HG03095 (cell line): ENCODE results near the gene CORO7.

Source experiments
- ATAC-seq: cut with Tn5 transposase; IDR thresholded peaks from one replicate; pipeline ENCODE4 v1.9.1; 2021; ENCODE audit warnings: moderate library complexity; ENCODE audit not compliant: unreplicated experiment

Gene CORO7

GRCh38 chr16:4373356-4373908 lies 43.0 kb downstream of the CORO7 start:
- ATAC-seq = no peak

- no peak for ATAC-seq
Observed at GRCh38 chr16:4372578-4373355, 43.6 kb downstream of the CORO7 start.

- peak; percentile 45 for ATAC-seq
Observed at GRCh38 chr16:4372001-4372577, 44.3 kb downstream of the CORO7 start.

- ATAC-seq = peak; percentile 68
Observed at GRCh38 chr16:4371357-4372000, 44.9 kb downstream of the CORO7 start, which contains the start of gene VASN. Gene VASN (plus strand): TSS chr16:4371848. CDS start chr16:4380878, 9,030 bp downstream.

DNA sequence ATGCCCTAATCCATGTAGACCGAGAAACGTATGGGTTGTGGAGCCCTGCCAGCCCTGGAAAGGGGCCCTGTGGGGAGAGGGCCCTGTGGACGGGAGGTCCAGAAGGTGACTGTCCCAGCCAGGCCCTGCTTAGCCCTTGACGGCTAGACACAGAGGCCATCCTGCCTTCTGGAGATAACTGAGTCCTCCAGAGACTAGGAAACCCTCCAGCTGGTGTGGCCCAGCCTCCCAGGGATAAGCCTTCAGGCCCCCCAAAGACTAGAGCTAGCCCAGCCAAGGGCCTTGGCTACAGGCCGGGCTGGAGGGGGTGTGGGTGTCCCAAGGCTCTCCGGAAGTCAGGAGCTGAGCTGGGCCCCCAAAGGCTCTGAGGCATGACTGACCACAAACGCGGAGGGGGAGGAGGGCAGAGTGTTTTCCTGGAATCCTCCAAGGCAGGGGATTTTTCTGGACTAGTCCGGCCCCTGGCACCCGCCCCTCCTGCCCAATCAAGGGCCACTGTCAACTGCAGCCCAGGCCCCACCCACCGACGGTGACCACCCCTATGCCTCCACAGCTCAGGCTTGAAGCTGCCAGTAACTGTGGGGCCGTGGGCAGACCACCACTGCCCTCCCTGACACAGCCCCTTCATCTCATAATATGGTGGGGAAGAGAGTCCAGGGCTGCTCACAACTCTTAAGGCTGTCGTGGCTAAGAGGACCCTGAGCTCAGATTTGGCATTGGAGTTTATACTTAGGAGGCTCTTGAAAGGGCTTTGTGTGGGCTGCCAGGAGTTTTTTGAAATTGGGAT lies 45.6 kb downstream of the CORO7 start:
- ATAC-seq = no peak

GRCh38 chr16:4370151-4370550 lies 46.2 kb downstream of the CORO7 start:
- no peak for ATAC-seq

- no peak for ATAC-seq
Observed at GRCh38 chr16:4369007-4369733, 47.2 kb downstream of the CORO7 start.

GRCh38 chr16:4367393-4367856 lies 49.0 kb downstream of the CORO7 start:
- ATAC-seq = no peak

GRCh38 chr16:4366016-4366415 lies 50.4 kb downstream of the CORO7 start:
- no peak for ATAC-seq

DNA sequence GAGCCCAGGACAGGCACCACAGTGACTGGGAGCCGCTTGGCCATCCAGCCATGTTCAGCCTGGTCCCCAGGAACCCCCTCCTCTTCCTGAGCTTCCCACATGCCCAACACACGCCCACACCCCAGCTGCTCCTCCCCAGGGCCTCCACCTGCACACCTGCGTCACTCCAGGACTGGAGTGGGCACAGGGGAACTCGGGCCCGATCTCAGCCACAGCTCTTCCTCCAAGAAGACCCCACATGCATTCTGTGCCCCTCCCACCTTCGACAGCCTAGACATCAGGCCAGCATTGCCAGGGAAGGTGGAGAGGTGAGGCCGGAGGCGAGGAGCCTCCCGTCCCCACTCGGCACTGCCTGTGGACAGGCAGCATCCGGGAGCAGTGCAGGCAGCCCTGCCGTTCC lies 50.8 kb downstream of the CORO7 start:
- no peak for ATAC-seq

GRCh38 chr16:4365014-4365406 lies 51.4 kb downstream of the CORO7 start:
- peak; percentile 61 for ATAC-seq

GRCh38 chr16:4364196-4365013 lies 52.0 kb downstream of the CORO7 start:
- no peak for ATAC-seq

- ATAC-seq = no peak
Observed at GRCh38 chr16:4362476-4363135, 53.8 kb downstream of the CORO7 start.

- no peak for ATAC-seq
Observed at GRCh38 chr16:4361944-4362311, 54.5 kb downstream of the CORO7 start.

DNA sequence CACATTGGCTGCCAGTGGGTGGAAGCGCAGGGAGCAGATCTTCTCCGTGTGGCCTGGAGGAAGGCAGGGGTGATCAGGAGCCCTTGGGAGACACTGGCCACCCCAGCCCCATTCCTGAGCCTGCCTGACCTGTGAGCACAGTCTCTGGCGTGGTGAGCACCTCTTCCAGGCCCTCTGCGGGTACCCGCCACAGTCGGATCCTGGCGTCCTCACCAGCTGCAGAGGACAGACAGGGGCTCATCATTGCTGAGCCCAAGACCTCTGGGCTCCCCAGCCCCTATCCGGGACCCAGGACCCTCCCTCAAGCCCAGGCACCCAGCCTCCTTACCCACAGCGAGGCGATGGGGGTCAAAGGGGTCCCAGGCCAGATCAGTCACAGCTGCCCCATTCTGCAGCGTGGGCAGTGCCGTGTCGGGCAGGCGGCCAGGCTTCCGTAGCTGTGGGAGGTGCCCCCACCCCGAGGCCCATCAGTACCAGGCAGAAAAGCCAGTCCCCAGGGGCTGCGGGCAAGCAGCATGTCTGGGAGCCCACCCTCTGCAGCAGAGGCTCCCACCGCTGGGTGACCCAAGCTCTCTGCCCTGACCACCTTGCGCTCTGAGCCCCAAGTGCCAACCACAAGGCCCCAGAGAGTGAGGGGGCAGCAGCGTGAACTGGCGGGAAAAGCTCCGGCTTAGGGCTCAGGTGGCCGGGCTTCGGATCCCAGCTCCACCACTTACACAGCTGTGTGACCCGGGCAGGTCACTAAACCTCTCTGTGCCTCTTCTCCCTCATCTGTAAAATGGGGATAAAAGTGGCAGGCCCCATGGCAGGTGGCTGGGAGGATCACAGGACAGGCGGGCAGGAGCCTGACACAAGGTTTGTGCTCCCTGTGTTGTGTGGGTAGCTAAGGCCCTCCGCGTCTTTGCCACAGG lies 55.1 kb downstream of the CORO7 start:
- ATAC-seq = no peak

DNA sequence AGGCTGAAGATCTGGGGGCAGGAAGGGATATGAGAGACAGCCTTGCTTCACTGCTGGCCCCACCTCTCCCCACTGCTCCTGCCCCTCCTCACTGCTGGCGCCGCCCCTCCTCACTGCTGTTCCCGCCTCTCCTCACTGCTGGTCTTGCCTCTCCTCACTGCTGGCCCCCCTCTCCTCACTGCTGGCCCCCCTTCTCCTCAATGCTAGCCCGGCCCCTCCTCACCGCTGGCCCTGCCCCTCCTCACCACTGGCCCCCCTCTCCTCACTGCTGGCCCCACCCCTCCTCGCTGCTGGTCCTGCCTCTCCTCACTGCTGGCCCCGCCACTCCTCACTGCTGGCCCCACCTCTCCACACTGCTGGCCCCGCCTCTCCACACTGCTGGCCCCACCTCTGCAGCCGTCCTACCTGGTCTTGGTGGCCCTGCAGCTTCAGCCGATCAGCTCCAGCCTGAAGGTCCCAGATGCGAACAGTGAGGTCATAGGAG lies 55.8 kb downstream of the CORO7 start:
- no peak for ATAC-seq

DNA sequence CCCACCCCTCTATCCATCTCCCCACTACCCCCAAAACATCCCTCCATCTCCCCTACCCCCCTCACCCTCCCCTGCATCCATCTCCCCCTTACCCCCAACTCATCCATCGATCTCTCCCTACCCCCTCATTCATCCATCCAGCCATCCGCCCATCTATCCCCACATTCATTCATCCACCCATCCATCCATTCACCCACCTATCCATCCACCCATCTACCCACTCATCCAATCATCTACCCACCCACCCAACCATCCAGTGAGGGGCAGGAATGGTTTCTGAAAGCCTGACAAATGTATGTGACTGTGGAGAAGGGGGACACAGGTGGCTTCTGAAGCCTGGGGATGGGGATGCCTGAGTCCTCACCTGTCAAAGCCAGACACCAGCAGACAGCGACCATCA lies 56.5 kb downstream of the CORO7 start:
- no peak for ATAC-seq
